OCI-LY3 (cell line): ENCODE data around the gene DUS2.

Experiments
- H2AFZ ChIP-seq: fragments of 200-600, 300-600 bp; shearing (Covaris generic); 2 replicates; pipeline ENCODE4 v1.6.0; 2014; ENCODE audit warnings: antibody characterized with exemption, low read depth, low read length
- H3K27ac ChIP-seq: fragments of 200-600, 300-600 bp; sonication (generic); 2 replicates; pipeline ENCODE4 v1.5.1; 2014; ENCODE audit warnings: mild to moderate bottlenecking, low read length, moderate library complexity, mixed read lengths
- H3K27me3 ChIP-seq: fragments of 200-600, 300-600 bp; sonication (generic); 2 replicates; pipeline ENCODE4 v1.6.1; 2014; ENCODE audit warnings: low read depth, low read length, mixed read lengths
- H3K36me3 ChIP-seq: fragments of 200-600, 300-600 bp; sonication (generic); replicated peaks from 2 replicates; pipeline ENCODE3; 2014; ENCODE audit warnings: low read depth, low read length, mixed read lengths
- H3K4me1 ChIP-seq: fragments of 300-600, 200-600 bp; sonication (generic); 2 replicates; pipeline ENCODE4 v1.6.1; 2014; ENCODE audit warnings: low read length, mixed read lengths
- H3K4me2 ChIP-seq: fragments of 200-600, 300-600 bp; sonication (generic); 2 replicates; pipeline ENCODE4 v1.6.1; 2014; ENCODE audit warnings: low read length, mixed read lengths
- H3K4me3 ChIP-seq: fragments of 300-600, 200-600 bp; sonication (generic); 2 replicates; pipeline ENCODE4 v1.5.1; 2014; ENCODE audit warnings: antibody characterized with exemption, mild to moderate bottlenecking, low read length, moderate library complexity
- H3K79me2 ChIP-seq: fragments of 300-600, 200-600 bp; shearing (Covaris generic); 2 replicates; pipeline ENCODE4 v1.6.1; 2014; ENCODE audit warnings: mild to moderate bottlenecking, low read length, mixed read lengths
- H3K9ac ChIP-seq: fragments of 300-600, 200-600 bp; shearing (Covaris generic); 2 replicates; pipeline ENCODE4 v1.6.0; 2014; ENCODE audit warnings: mild to moderate bottlenecking, low read length, moderate library complexity
- H3K9me3 ChIP-seq: fragments of 200-600, 300-600 bp; shearing (Covaris generic); 2 replicates; pipeline ENCODE4 v1.6.1; 2014; ENCODE audit warnings: low read length, mixed read lengths; ENCODE audit not compliant: insufficient read depth
- H4K20me1 ChIP-seq: fragments of 200-600, 300-600 bp; sonication (generic); 2 replicates; pipeline ENCODE4 v1.6.1; 2016; ENCODE audit warnings: low read length, mixed read lengths; ENCODE audit not compliant: insufficient read depth
- CTCF ChIP-seq: fragments of 200-600, 300-600 bp; sonication (generic); IDR thresholded peaks from 2 replicates; pipeline ENCODE4 v1.5.1; 2014; ENCODE audit warnings: antibody characterized with exemption, low read length, low read depth
- EZH2phosphoT487 ChIP-seq: fragments of 200-600 bp; shearing (Covaris generic); IDR thresholded peaks from 2 replicates; pipeline ENCODE4 v1.6.1; 2018; ENCODE audit warnings: antibody characterized with exemption, mixed run types, low read depth

Gene DUS2

DNA sequence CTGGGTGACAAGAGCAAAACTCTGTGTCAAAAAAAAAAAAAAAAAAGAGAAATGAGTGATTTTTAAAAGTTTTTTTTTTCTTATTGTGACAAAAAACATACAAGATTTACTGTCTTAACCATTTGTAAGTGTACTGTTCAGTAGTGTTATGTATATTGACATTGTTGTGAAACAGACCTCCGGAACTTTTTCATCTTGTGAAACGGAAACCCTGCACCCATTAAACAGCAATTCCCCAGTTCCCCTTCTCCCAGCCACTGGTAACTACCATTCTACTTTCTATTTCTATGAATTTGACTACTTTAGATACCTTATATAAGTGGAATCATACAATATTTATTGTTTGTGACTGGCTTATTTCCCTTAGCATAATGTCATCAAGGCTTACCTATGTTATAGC, 18.7 kb downstream of the DUS2 start:
- H3K79me2 ChIP-seq: peaks cover 4% of the 10 kb centered on the region; the same call in 1 of the 2 replicates
- no peak overlapping the region for H3K4me3 ChIP-seq
- no peak overlapping the region for H3K4me2 ChIP-seq
- 0 out of 2 replicates have a peak, but pooled peaks cover 4% of the 10 kb centered on the region for H4K20me1 ChIP-seq
- H2AFZ ChIP-seq: no peak overlapping the region
- no peaks in the 10 kb centered on the region for H3K27me3 ChIP-seq
- H3K36me3 ChIP-seq: peaks cover 9% of the 10 kb centered on the region
- no peak overlapping the region for H3K9ac ChIP-seq
- TF ChIP-seq CTCF: no peak
- no peak for TF ChIP-seq EZH2phosphoT487
- no peaks in the 10 kb centered on the region for H3K9me3 ChIP-seq
- no peak overlapping the region for H3K27ac ChIP-seq
- peaks cover 34% of the 10 kb centered on the region for H3K4me1 ChIP-seq

DNA sequence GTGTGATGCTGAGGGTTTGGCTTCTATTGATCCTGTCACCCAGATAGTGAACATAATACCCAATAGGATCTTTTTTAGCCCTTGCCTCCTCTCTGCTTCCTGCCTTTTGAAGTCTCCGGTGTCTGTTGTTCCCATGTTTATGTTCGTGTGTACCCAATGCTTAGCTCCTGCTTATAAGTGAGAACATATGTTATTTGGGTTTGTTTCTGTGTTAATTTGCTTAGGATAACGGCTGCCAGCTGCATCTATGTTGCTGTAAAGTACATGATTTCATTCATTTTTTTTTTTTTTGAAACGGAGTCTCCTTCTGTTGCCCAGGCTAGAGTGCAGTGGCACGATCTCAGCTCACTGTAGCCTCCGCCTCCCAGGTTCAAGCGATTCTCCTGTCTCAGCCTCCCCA, 23.0 kb downstream of the DUS2 start:
- 0 out of 2 replicates have a peak, but pooled peaks cover under 1% of the 10 kb centered on the region for H4K20me1 ChIP-seq
- H3K4me1 ChIP-seq: no peaks in the 10 kb centered on the region
- H3K4me2 ChIP-seq: no peak overlapping the region
- TF ChIP-seq EZH2phosphoT487 (no peak), CTCF (no peak)
- no peaks in the 10 kb centered on the region for H3K9me3 ChIP-seq
- peaks cover 17% of the 10 kb centered on the region for H3K36me3 ChIP-seq
- no peak overlapping the region for H2AFZ ChIP-seq
- H3K27ac ChIP-seq: no peak overlapping the region
- no peaks in the 10 kb centered on the region for H3K27me3 ChIP-seq
- no peak overlapping the region for H3K4me3 ChIP-seq
- no peak overlapping the region for H3K9ac ChIP-seq
- peaks cover 3% of the 10 kb centered on the region; the same call in 1 of the 2 replicates for H3K79me2 ChIP-seq

DNA sequence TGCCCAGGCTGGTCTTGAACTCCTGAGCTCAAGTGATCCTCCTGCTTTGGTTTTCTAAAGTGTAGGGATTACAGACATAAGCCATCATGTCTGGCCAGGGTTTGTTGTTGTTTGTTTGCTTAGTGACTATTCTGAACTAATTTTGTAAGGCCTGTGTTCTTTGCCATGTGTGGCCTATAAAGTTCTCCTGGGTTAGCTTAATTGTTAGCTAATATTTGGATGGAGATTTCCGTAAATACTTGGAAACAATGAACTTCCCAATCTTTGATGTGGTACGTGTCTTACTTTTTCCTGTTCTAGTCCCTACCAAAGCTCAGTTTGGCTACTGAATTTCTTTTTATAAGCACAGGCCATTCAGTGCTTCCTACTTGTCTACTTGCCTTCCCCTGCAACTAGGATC, 24.9 kb downstream of the DUS2 start:
- TF ChIP-seq EZH2phosphoT487 (no peak), CTCF (no peak)
- no peaks in the 10 kb centered on the region for H3K79me2 ChIP-seq
- H3K27ac ChIP-seq: no peak overlapping the region
- no peaks in the 10 kb centered on the region for H3K9me3 ChIP-seq
- H3K4me3 ChIP-seq: no peak overlapping the region
- no peaks in the 10 kb centered on the region for H4K20me1 ChIP-seq
- H3K36me3 ChIP-seq: peaks cover 14% of the 10 kb centered on the region
- H3K9ac ChIP-seq: no peak overlapping the region
- H3K4me1 ChIP-seq: no peaks in the 10 kb centered on the region
- H3K4me2 ChIP-seq: no peak overlapping the region
- H3K27me3 ChIP-seq: no peaks in the 10 kb centered on the region
- H2AFZ ChIP-seq: no peak overlapping the region

DNA sequence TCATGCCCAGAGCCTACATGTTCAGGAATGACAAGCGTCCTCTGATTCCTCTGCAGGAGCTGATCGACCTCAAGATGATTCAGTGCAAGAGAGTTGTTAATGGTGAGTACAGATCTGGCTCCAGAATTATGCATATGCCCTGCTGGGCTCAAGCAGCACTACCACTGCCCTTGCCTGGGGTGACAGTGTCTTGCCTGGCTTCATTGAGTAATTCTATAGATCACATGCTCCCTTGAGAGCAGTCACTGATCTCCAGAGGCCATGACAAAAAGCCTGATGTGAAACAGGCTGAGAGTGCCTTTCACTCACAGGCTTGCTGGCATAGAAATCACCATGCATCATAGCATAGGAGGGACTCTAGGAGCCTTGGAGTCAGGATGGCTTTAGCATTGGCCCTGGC, 26.4 kb downstream of the DUS2 start:
- Histone ChIP-seq H3K36me3 (peaks cover 18% of the 10 kb centered on the region), H3K27me3 (no peaks in the 10 kb centered on the region), H3K9ac (no peak overlapping the region), H2AFZ (no peak overlapping the region), H3K4me3 (no peak overlapping the region), H3K27ac (no peak overlapping the region), H3K79me2 (no peaks in the 10 kb centered on the region), H3K9me3 (no peaks in the 10 kb centered on the region), H4K20me1 (no peaks in the 10 kb centered on the region), H3K4me2 (no peak overlapping the region), H3K4me1 (no peaks in the 10 kb centered on the region)
- no peak for TF ChIP-seq CTCF
